ENCODE data around the gene GCK.

GRCh38 chr7:44132039-44132438, 57.2 kb downstream of the GCK start:
- no peak for TF ChIP-seq POLR2A (IDR thresholded peaks at IDR 0.05)
- TF ChIP-seq CTCF (IDR thresholded peaks at IDR 0.05), result no peak
- TF ChIP-seq POLR2AphosphoS5 (IDR thresholded peaks at IDR 0.05), result no peak
